OCI-LY3 (cell line): Measurements from ENCODE around the gene PTCD2.

Experiments
- CTCF ChIP-seq: fragments of 200-600, 300-600 bp; sonication (generic); IDR thresholded peaks from 2 replicates; pipeline ENCODE4 v1.5.1; 2014; ENCODE audit warnings: antibody characterized with exemption, low read length, low read depth
- EZH2phosphoT487 ChIP-seq: fragments of 200-600 bp; shearing (Covaris generic); IDR thresholded peaks from 2 replicates; pipeline ENCODE4 v1.6.1; 2018; ENCODE audit warnings: antibody characterized with exemption, mixed run types, low read depth

- TF ChIP-seq CTCF (no peak), EZH2phosphoT487 (no peak)
Measured at GRCh38 chr5:72291601-72292000, 28.6 kb upstream of the PTCD2 start.
